NOMO-1 treated with dmso at 0.1 percent for 144 hours (cell line): ENCODE measurements around the gene PTPN4.
A peak's percentile ranks its signal among the peaks of the same experiment; 100 is the strongest.
"Not testable (repeated sequence)": the region's sequence is repeated elsewhere in the genome, so short reads cannot be mapped to it uniquely, and the experiment has no call there.

ENCODE experiments used
- DNase-seq: peaks from one replicate; lab custom pipeline; 2025; ENCODE audit not compliant: unreplicated experiment; lab: John Stamatoyannopoulos, UW

Gene PTPN4

GRCh38 chr2:120012771-120013596 lies 253.3 kb downstream of the PTPN4 start, which contains the start of gene EPB41L5:
Gene EPB41L5, plus strand, starts transcription at chr2:120013077. Its CDS starts 6,008 bp downstream, at chr2:120019085.
- DNase-seq = peak; percentile 80

- no peak for DNase-seq
These were observed 254.0 kb downstream of the PTPN4 start for GRCh38 chr2:120013597-120014223.

- no peak for DNase-seq
These were observed 254.7 kb downstream of the PTPN4 start for GRCh38 chr2:120014226-120014980.

GRCh38 chr2:120016800-120017199 lies 257.1 kb downstream of the PTPN4 start:
- DNase-seq = no peak

- DNase-seq = no peak
These were observed 257.5 kb downstream of the PTPN4 start for GRCh38 chr2:120017201-120017600.

- DNase-seq = no peak
These were observed 258.8 kb downstream of the PTPN4 start for GRCh38 chr2:120018549-120018948.

GRCh38 chr2:120020554-120020953 lies 260.8 kb downstream of the PTPN4 start:
- DNase-seq = no peak

GRCh38 chr2:120022505-120022904 lies 262.8 kb downstream of the PTPN4 start:
- DNase-seq = not testable (repeated sequence)

GRCh38 chr2:120026890-120027289 lies 267.2 kb downstream of the PTPN4 start:
- DNase-seq = no peak

- no peak for DNase-seq
These were observed 269.1 kb downstream of the PTPN4 start for GRCh38 chr2:120028795-120029194.

- no peak for DNase-seq
These were observed 270.2 kb downstream of the PTPN4 start for GRCh38 chr2:120029672-120030640.

GRCh38 chr2:120032297-120032696 lies 272.6 kb downstream of the PTPN4 start:
- no peak for DNase-seq
